HepG2 (cell line): ENCODE measurements around the gene MAPRE3. TPM values are rescaled to one million over a fixed set of nuclear protein-coding genes. Genes with fewer than 3 reads are reported as not detected.

Source experiments
- MTA1 ChIP-seq: sonication (generic); formaldehyde crosslinking; IDR thresholded peaks from 2 replicates; pipeline ENCODE4 v1.4.0; 2020; ENCODE audit warnings: missing genetic modification reagents, mild to moderate bottlenecking, borderline replicate concordance
- ZNF558 ChIP-seq: sonication (generic); formaldehyde crosslinking; IDR thresholded peaks from 2 replicates; pipeline ENCODE4 v1.9.0; 2022; ENCODE audit warnings: mild to moderate bottlenecking, missing genetic modification reagents, borderline replicate concordance
- polyA plus RNA-seq, 8 experiments: library from polyadenylated mRNA; depleted of rRNA in 3 of 8; stranded (reverse) in 7 of 8; unstranded in 1 of 8; fragments of >200 nt; fragmentation: Illumina TruSeq in 4 of 8; extraction: Trizol in 4 of 8; gene quantifications; 2 replicates each; pipeline versions ENCODE4 v1.2.1 to v1.2.3, GENCODE V29; 2011 to 2016; ENCODE audit warnings: low read depth in 4 of 8, missing spikeins in 1 of 8, mixed read lengths in 1 of 8; ENCODE audit not compliant: insufficient read depth in 1 of 8
- total RNA-seq, 5 experiments: library from RNA; depleted of rRNA; stranded (reverse); fragments of >200 nt; fragmentation: Illumina TruSeq; extraction: Trizol; gene quantifications; 2 replicates each; pipeline ENCODE4 v1.2.3, GENCODE V29; 2016; ENCODE audit warnings: low read depth in 1 of 5
- TF ChIP-seq, protein P1 (sequence below): sonication (generic); formaldehyde crosslinking; IDR thresholded peaks from 2 replicates; pipeline ENCODE4 v1.4.0; 2020; ENCODE audit warnings: missing genetic modification reagents, borderline replicate concordance
- TF ChIP-seq, protein P2 (sequence below): sonication (generic); formaldehyde crosslinking; IDR thresholded peaks from 2 replicates; pipeline ENCODE4 v1.4.0; 2020; ENCODE audit warnings: missing genetic modification reagents
- TF ChIP-seq, protein P3 (sequence below): IDR thresholded peaks from 2 replicates; pipeline ENCODE4 v1.6.1; 2016; ENCODE audit warnings: missing compliant biosample characterization, missing genetic modification reagents, borderline replicate concordance
- TF ChIP-seq, protein P4 (sequence below): sonication (generic); formaldehyde crosslinking; IDR thresholded peaks from 2 replicates; pipeline ENCODE4 v1.4.0; 2020; ENCODE audit warnings: missing genetic modification reagents, borderline replicate concordance
- TF ChIP-seq, protein P5 (sequence below): sonication (generic); formaldehyde crosslinking; IDR thresholded peaks from 2 replicates; pipeline ENCODE4 v1.5.1; 2020; ENCODE audit warnings: mild to moderate bottlenecking, moderate library complexity, missing genetic modification reagents
- TF ChIP-seq, protein P6 (sequence below): IDR thresholded peaks from 2 replicates; pipeline ENCODE4 v1.6.1; 2016; ENCODE audit warnings: low read depth, missing genetic modification reagents, missing compliant biosample characterization

MAPRE3 gene
- total and polyA plus RNA-seq, 2 of the 13 experiments (the other 11 are each of a cell fraction or from before 2014, with no cell fraction given) = 0.31 to 0.91 TPM

DNA sequence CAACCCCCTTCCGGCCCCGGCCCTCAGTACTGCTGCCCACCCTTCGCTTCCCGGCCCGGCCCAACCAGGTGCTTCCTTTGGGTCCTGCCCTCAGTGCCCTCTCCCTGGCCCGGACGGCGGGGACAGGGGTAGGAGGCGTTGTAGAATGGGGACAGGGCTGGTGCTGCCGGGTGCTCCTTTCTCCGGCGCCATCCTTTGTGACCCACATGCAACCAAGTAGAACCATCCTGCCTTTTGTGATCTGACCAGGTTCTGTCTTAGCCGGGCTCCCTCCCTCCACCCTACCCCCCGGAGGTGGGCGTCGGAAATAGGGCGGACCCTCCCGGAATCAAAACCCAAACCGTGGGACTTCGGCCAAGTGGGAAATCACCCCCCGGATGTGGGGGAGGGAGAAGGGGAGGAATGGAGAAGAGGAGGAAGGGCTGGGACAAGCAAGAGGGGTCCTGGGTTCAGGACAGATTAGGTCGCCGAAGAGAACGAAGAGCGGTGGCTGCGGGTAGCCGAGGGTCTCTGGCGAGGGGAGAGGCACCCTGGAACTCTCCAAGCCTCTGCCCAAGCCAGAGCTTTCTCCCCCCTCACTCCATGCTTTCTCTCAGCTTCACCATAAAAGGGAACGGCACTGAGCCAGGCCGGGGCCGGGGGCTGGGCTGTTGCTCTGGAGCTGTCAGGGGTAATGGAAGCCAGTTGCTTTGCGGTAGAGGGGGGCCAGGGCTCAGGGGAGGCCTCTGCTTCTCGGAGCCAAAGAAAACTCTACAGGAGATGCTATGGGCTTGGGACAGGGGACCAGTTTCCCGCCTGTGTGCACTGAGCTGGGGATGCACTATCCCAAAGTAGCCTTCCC is 101.8 kb downstream of the MAPRE3 start (continued):
- TF ChIP-seq, protein P1, sequence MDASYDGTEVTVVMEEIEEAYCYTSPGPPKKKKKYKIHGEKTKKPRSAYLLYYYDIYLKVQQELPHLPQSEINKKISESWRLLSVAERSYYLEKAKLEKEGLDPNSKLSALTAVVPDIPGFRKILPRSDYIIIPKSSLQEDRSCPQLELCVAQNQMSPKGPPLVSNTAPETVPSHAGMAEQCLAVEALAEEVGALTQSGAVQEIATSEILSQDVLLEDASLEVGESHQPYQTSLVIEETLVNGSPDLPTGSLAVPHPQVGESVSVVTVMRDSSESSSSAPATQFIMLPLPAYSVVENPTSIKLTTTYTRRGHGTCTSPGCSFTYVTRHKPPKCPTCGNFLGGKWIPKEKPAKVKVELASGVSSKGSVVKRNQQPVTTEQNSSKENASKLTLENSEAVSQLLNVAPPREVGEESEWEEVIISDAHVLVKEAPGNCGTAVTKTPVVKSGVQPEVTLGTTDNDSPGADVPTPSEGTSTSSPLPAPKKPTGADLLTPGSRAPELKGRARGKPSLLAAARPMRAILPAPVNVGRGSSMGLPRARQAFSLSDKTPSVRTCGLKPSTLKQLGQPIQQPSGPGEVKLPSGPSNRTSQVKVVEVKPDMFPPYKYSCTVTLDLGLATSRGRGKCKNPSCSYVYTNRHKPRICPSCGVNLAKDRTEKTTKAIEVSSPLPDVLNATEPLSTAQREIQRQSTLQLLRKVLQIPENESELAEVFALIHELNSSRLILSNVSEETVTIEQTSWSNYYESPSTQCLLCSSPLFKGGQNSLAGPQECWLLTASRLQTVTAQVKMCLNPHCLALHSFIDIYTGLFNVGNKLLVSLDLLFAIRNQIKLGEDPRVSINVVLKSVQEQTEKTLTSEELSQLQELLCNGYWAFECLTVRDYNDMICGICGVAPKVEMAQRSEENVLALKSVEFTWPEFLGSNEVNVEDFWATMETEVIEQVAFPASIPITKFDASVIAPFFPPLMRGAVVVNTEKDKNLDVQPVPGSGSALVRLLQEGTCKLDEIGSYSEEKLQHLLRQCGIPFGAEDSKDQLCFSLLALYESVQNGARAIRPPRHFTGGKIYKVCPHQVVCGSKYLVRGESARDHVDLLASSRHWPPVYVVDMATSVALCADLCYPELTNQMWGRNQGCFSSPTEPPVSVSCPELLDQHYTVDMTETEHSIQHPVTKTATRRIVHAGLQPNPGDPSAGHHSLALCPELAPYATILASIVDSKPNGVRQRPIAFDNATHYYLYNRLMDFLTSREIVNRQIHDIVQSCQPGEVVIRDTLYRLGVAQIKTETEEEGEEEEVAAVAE (CRISPR knock-in tag) = no peak
- peak; percentile 36; the same call in 1 of the 2 replicates for TF ChIP-seq ZNF558
- TF ChIP-seq, protein P2, sequence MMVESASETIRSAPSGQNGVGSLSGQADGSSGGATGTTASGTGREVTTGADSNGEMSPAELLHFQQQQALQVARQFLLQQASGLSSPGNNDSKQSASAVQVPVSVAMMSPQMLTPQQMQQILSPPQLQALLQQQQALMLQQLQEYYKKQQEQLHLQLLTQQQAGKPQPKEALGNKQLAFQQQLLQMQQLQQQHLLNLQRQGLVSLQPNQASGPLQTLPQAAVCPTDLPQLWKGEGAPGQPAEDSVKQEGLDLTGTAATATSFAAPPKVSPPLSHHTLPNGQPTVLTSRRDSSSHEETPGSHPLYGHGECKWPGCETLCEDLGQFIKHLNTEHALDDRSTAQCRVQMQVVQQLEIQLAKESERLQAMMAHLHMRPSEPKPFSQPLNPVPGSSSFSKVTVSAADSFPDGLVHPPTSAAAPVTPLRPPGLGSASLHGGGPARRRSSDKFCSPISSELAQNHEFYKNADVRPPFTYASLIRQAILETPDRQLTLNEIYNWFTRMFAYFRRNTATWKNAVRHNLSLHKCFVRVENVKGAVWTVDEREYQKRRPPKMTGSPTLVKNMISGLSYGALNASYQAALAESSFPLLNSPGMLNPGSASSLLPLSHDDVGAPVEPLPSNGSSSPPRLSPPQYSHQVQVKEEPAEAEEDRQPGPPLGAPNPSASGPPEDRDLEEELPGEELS (CRISPR knock-in tag) = 0 out of 2 replicates have a peak, but pooled peaks have one; percentile 10
- TF ChIP-seq, protein P3, sequence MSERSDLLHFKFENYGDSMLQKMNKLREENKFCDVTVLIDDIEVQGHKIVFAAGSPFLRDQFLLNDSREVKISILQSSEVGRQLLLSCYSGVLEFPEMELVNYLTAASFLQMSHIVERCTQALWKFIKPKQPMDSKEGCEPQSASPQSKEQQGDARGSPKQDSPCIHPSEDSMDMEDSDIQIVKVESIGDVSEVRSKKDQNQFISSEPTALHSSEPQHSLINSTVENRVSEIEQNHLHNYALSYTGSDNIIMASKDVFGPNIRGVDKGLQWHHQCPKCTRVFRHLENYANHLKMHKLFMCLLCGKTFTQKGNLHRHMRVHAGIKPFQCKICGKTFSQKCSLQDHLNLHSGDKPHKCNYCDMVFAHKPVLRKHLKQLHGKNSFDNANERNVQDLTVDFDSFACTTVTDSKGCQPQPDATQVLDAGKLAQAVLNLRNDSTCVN (CRISPR knock-in tag) = peak; percentile 45; the same call in 1 of the 2 replicates
- peak; percentile 0; the same call in 1 of the 2 replicates for TF ChIP-seq MTA1 (CRISPR knock-in tag)
- TF ChIP-seq, protein P4, sequence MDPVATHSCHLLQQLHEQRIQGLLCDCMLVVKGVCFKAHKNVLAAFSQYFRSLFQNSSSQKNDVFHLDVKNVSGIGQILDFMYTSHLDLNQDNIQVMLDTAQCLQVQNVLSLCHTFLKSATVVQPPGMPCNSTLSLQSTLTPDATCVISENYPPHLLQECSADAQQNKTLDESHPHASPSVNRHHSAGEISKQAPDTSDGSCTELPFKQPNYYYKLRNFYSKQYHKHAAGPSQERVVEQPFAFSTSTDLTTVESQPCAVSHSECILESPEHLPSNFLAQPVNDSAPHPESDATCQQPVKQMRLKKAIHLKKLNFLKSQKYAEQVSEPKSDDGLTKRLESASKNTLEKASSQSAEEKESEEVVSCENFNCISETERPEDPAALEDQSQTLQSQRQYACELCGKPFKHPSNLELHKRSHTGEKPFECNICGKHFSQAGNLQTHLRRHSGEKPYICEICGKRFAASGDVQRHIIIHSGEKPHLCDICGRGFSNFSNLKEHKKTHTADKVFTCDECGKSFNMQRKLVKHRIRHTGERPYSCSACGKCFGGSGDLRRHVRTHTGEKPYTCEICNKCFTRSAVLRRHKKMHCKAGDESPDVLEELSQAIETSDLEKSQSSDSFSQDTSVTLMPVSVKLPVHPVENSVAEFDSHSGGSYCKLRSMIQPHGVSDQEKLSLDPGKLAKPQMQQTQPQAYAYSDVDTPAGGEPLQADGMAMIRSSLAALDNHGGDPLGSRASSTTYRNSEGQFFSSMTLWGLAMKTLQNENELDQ (CRISPR knock-in tag) = no peak
- TF ChIP-seq, protein P5, sequence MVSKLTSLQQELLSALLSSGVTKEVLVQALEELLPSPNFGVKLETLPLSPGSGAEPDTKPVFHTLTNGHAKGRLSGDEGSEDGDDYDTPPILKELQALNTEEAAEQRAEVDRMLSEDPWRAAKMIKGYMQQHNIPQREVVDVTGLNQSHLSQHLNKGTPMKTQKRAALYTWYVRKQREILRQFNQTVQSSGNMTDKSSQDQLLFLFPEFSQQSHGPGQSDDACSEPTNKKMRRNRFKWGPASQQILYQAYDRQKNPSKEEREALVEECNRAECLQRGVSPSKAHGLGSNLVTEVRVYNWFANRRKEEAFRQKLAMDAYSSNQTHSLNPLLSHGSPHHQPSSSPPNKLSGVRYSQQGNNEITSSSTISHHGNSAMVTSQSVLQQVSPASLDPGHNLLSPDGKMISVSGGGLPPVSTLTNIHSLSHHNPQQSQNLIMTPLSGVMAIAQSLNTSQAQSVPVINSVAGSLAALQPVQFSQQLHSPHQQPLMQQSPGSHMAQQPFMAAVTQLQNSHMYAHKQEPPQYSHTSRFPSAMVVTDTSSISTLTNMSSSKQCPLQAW (CRISPR knock-in tag) = peak; percentile 67
- TF ChIP-seq, protein P6, sequence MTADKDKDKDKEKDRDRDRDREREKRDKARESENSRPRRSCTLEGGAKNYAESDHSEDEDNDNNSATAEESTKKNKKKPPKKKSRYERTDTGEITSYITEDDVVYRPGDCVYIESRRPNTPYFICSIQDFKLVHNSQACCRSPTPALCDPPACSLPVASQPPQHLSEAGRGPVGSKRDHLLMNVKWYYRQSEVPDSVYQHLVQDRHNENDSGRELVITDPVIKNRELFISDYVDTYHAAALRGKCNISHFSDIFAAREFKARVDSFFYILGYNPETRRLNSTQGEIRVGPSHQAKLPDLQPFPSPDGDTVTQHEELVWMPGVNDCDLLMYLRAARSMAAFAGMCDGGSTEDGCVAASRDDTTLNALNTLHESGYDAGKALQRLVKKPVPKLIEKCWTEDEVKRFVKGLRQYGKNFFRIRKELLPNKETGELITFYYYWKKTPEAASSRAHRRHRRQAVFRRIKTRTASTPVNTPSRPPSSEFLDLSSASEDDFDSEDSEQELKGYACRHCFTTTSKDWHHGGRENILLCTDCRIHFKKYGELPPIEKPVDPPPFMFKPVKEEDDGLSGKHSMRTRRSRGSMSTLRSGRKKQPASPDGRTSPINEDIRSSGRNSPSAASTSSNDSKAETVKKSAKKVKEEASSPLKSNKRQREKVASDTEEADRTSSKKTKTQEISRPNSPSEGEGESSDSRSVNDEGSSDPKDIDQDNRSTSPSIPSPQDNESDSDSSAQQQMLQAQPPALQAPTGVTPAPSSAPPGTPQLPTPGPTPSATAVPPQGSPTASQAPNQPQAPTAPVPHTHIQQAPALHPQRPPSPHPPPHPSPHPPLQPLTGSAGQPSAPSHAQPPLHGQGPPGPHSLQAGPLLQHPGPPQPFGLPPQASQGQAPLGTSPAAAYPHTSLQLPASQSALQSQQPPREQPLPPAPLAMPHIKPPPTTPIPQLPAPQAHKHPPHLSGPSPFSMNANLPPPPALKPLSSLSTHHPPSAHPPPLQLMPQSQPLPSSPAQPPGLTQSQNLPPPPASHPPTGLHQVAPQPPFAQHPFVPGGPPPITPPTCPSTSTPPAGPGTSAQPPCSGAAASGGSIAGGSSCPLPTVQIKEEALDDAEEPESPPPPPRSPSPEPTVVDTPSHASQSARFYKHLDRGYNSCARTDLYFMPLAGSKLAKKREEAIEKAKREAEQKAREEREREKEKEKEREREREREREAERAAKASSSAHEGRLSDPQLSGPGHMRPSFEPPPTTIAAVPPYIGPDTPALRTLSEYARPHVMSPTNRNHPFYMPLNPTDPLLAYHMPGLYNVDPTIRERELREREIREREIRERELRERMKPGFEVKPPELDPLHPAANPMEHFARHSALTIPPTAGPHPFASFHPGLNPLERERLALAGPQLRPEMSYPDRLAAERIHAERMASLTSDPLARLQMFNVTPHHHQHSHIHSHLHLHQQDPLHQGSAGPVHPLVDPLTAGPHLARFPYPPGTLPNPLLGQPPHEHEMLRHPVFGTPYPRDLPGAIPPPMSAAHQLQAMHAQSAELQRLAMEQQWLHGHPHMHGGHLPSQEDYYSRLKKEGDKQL (CRISPR knock-in tag) = no peak
